WI38 (cell line): ENCODE measurements around the gene PFKFB3.
"Not testable (repeated sequence)": the region's sequence is repeated elsewhere in the genome, so short reads cannot be mapped to it uniquely, and the experiment has no call there.

Experiments used
- H3K4me3 ChIP-seq: 2 replicates; pipeline ENCODE4 v1.5.1; 2011; ENCODE audit warnings: low read depth, mild to moderate bottlenecking, control low read depth, low read length
- TF ChIP-seq, protein P1 (sequence below): IDR thresholded peaks from 2 replicates; pipeline ENCODE4 v1.5.1; 2012; ENCODE audit warnings: low read depth, mild to moderate bottlenecking, control low read depth, low read length

PFKFB3 gene

GRCh38 chr10:6187278-6187677 is 15.5 kb upstream of the PFKFB3 start:
- no peak overlapping the region for H3K4me3 ChIP-seq
- TF ChIP-seq, protein P1, sequence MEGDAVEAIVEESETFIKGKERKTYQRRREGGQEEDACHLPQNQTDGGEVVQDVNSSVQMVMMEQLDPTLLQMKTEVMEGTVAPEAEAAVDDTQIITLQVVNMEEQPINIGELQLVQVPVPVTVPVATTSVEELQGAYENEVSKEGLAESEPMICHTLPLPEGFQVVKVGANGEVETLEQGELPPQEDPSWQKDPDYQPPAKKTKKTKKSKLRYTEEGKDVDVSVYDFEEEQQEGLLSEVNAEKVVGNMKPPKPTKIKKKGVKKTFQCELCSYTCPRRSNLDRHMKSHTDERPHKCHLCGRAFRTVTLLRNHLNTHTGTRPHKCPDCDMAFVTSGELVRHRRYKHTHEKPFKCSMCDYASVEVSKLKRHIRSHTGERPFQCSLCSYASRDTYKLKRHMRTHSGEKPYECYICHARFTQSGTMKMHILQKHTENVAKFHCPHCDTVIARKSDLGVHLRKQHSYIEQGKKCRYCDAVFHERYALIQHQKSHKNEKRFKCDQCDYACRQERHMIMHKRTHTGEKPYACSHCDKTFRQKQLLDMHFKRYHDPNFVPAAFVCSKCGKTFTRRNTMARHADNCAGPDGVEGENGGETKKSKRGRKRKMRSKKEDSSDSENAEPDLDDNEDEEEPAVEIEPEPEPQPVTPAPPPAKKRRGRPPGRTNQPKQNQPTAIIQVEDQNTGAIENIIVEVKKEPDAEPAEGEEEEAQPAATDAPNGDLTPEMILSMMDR: no peak

- not testable (repeated sequence) for H3K4me3 ChIP-seq
Observed at GRCh38 chr10:6190033-6190432, 12.7 kb upstream of the PFKFB3 start.

DNA sequence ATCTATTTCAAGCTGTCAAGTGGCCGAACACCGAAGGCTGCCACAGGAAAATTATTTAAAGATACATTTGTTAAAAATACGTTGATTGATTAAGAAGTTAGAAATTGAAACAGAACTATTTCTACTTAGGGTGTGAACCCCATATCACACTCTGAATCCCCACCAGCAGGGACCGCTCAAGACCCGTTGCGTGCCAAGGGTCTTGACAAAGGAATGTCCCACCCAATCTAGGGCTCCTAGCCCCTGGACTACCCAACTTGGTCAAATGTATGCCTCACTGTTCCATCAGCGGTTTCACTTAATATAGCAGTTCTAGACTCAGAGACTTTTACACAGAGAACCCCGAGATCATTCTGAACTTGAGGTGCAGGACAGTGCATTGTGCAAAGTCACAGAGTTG is 11.6 kb upstream of the PFKFB3 start:
- TF ChIP-seq, protein P1: no peak
- H3K4me3 ChIP-seq: no peak overlapping the region

DNA sequence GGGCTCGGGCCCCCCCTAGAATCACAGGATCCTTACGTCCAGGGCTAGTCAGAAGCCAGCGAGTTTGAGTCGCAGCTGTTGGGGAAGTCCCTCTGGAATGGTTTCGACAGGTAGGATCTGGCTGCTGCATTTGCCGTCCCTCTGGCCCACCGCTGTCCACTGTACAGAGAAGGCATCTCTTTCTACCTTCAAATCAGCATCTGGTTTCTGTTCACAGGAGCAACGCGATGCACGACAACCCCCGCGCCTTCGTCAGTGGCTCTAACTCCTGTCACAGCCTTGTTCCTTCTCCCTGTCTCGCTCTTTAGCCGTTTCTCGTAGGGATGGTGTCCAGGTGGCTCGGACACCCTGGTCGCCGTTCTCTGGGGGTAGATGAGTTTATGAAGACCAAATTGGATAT is 11.2 kb upstream of the PFKFB3 start:
- no peak overlapping the region for H3K4me3 ChIP-seq
- TF ChIP-seq, protein P1: no peak

- not testable (repeated sequence) for H3K4me3 ChIP-seq
Observed at GRCh38 chr10:6193342-6193741, 9.4 kb upstream of the PFKFB3 start.

DNA sequence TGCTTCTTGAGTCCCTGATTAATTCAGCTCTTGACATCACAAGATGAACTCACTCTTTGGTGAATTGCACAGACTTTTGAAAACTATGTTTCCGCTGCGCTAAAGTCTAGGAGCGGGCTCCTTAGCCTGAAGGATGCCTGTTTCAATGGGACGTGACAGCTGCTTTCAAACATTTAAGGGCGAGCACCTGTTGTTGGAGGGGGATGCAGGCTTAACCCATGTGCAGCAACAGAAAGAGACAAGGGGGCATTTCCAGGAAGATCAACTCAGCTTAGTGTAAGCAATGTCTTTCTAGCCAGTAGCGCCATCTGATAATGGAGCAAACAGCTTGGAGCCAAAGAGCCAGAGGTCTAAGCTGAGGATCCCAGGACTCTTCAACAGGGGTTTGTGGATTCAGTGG is 8.4 kb upstream of the PFKFB3 start:
- TF ChIP-seq, protein P1: no peak
- H3K4me3 ChIP-seq: no peak overlapping the region

DNA sequence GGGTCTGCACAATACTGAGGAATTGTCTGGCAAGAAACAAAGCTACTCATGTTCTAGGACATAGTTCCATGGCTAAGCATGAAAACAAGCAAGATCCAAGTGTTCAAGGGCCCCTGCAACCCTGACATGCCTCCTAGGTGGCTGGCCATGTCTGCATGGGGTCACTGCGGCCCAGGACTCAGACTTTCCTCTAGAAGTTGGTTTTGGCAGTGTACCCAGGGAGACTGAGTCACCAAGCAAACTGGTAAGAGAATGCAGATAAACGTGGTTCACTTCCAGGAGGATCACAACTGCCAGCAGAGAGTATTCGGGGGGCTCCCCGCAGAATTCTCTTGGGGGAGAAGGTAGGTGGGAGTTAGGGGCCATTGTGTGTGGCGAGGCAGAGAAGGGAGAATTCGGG is 7.4 kb upstream of the PFKFB3 start:
- TF ChIP-seq, protein P1: no peak
- no peak overlapping the region for H3K4me3 ChIP-seq

DNA sequence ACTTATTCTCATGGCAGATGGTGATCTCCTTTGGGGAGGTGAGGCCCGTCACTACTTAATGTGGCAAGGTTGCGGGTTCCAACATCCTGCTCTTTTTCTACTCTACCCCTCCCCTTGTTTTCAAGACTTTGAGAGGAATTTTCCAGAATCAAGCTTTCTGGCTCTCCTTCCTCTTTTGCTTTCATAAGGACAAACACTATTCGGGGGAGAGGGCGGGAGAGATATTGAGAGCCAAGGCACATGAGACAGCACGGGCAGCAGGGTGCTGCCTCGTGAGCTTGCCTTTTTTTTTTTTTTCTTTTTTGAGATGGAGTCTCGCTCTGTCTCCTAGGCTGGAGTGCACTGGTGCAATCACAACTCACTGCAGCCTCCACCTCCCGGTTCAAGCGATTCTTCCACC is 6.9 kb upstream of the PFKFB3 start:
- TF ChIP-seq, protein P1: no peak
- H3K4me3 ChIP-seq: no peak overlapping the region

DNA sequence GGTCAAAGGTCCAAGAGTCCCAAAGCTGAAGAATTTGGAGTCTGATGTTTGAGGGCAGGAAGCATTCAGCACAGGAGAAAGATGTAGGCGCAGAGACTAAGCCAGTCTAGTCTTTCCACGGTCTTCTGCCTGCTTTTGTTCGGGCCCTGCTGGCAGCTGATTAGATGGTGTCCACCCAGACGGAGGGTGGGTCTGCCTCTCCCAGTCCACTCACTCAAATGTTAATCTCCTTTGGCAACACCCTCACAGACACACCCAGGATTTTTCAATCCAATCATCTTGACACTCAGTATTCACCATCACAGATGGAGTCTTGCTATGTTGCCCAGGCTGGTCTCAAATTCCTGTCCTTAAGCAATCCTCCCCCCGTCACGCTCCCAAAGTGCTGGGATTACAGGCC is 6.2 kb upstream of the PFKFB3 start:
- H3K4me3 ChIP-seq: not testable (repeated sequence)
